ENCODE data around the gene ARL2BP. TPM values are rescaled to one million over a fixed set of nuclear protein-coding genes. Genes with fewer than 3 reads are reported as not detected.
A peak's percentile ranks its signal among the peaks of the same experiment; 100 is the strongest.

The ARL2BP gene
- total RNA-seq (2011; cell fraction: chromatin; rRNA removed; ENCODE audit: low replicate concordance): 7.3 and 7.4 TPM in 2 replicates
- total RNA-seq (2011; cell fraction: nucleolus; rRNA removed): 6.1 and 6.7 TPM in 2 replicates
- 9.8 and 13.2 TPM in 2 replicates for total RNA-seq (2011; cell fraction: nucleoplasm; rRNA removed)
- total RNA-seq (2014; rRNA removed) (24.5 and 28.0 TPM in 2 replicates), total RNA-seq (2014; rRNA removed; fragmentation: Illumina TruSeq; extraction: Trizol) (33.9 and 34.6 TPM in 2 replicates), total RNA-seq (2015; rRNA removed; fragmentation: Illumina TruSeq; extraction: Trizol) (33.2 and 36.7 TPM in 2 replicates), total RNA-seq (2021) (27.2 and 30.8 TPM in 2 replicates), polyA plus RNA-seq (2011; rRNA removed) (41.8 and 49.8 TPM in 2 replicates), polyA plus RNA-seq (2014; fragmentation: Illumina TruSeq; extraction: Trizol) (33.1 and 38.3 TPM in 2 replicates), polyA plus RNA-seq (2014; fragmentation: Nextera tagmentation; extraction: Ambion mirVana) (10 to 100 TPM; 16.7 to 17.1 TPM), polyA plus RNA-seq (2014; rRNA removed) (20.3 and 23.1 TPM in 2 replicates), polyA minus RNA-seq (2011; rRNA and poly(A)+ RNA removed) (37.9 and 40.7 TPM in 2 replicates), Bru-seq, nascent RNA (percentile 77 among the genes with signal in this experiment), BruChase-seq, experiment 1, labeled RNA remaining after a 2-hour chase (percentile 77 among the genes with signal in this experiment), BruChase-seq, experiment 2, labeled RNA remaining after a 6-hour chase (percentile 81 among the genes with signal in this experiment)
- 32.7 and 45.1 TPM in 2 replicates for polyA plus RNA-seq (2011; cell fraction: cytosol; rRNA removed)
- polyA plus RNA-seq (2011; cell fraction: nucleus; rRNA removed): 13.7 and 20.4 TPM in 2 replicates
- 29.7 and 37.4 TPM in 2 replicates for polyA plus RNA-seq (2012)
- 19.5 and 24.3 TPM in 2 replicates for polyA minus RNA-seq (2011; cell fraction: cytosol; rRNA and poly(A)+ RNA removed)
- polyA minus RNA-seq (2011; cell fraction: nucleus; rRNA and poly(A)+ RNA removed): 3.8 and 7.4 TPM in 2 replicates
- long read RNA-seq, experiment 1, transcript ARL2BP-201 (6 exons, 2,130 nt): major isoform, 81 of 97 reads
- long read RNA-seq, experiment 1, partial matches to known transcripts: 1 of 97 reads
- long read RNA-seq, experiment 1, other reads (novel, unspliced or antisense): 14 of 97 reads
- long read RNA-seq, experiment 2, transcript ARL2BP-201 (6 exons, 2,130 nt): major isoform, 34 of 63 reads
- long read RNA-seq, experiment 2, partial matches to known transcripts: 25 of 63 reads
- long read RNA-seq, experiment 2, other reads (novel, unspliced or antisense): 4 of 63 reads
- long read RNA-seq, experiment 3, transcript ARL2BP-201 (6 exons, 2,130 nt): major isoform, 18 of 20 reads
- long read RNA-seq, experiment 3, partial matches to known transcripts: 0 of 20 reads
- long read RNA-seq, experiment 3, other reads (novel, unspliced or antisense): 2 of 20 reads

GRCh38 chr16:57244767-57245471 lies at the start of gene ARL2BP:
TSS of gene ARL2BP (plus strand) at chr16:57245259. CDS start at chr16:57245368, 109 bp downstream.
- intact Hi-C loops (cut with micrococcal nuclease) (loop anchor here (1.0 kb wide), 1 partner anchor 55 kb away; no protein-coding TSS in a partner anchor), in situ Hi-C loops (cut with MboI) (no loop called here)
- Histone ChIP-seq H3K9me3 (replicated peaks; ENCODE audit: control insufficient read depth, insufficient read depth, low read depth, low read length) (no peaks in the 10 kb centered on the region), H2AFZ (ENCODE audit: low read depth, low read length) (peak within 1 kb of the TSS; percentile 86), H3K36me3 (ENCODE audit: control insufficient read depth, insufficient read depth, low read length) (peaks cover 17% of the 10 kb centered on the region; the same call in 2 of the 3 replicates), H3K4me1 (replicated peaks in 1 of 2; ENCODE audit: control insufficient read depth in 2 of 2, insufficient read depth in 2 of 2, low read length in 2 of 2) (peaks cover 7 to 8% of the 10 kb centered on the region in 2 experiments; a peak in 4 of 5 replicates), H3K79me2 (ENCODE audit: control insufficient read depth, insufficient read depth, low read length) (peaks cover 9% of the 10 kb centered on the region; the same call in 2 of the 3 replicates), H3K27me3 (ENCODE audit: control insufficient read depth in 2 of 2, insufficient read depth in 2 of 2, low read length in 2 of 2) (no peaks in the 10 kb centered on the region), H3K4me2 (ENCODE audit: insufficient read depth, low read length) (peak within 1 kb of the TSS; percentile 76), H3K27ac (ENCODE audit: extremely low read depth, low read depth, low read length) (peak within 1 kb of the TSS; percentile 79), H4K20me1 (replicated peaks; ENCODE audit: control insufficient read depth, insufficient read depth, low read length) (no peaks in the 10 kb centered on the region), H3K9ac (ENCODE audit: insufficient read depth in 1 of 2, low read depth in 2 of 2, low read length in 2 of 2) (peak within 1 kb of the TSS; percentile 81 to 95), H3K4me3 (peak within 1 kb of the TSS; percentile 84), H3K9me1 (ENCODE audit: control insufficient read depth, insufficient read depth, low read length) (no peaks in the 10 kb centered on the region)
- CTCF ChIA-PET (ENCODE audit: low intra/inter-chr PET ratio): no interaction called here
- no TSS peak for BruUV-seq (replicated peaks)
- WGBS (ENCODE audit: insufficient coverage, low coverage, missing lambda C conversion rate): under 1% methylated on average over 57 of the region's 77 CpGs
- POLR2A ChIA-PET: interaction anchor here (0.9 to 1.8 kb wide), 10 partner anchors 14 to 192 kb away, joined by 3 to 8 read pairs (median 4); partner anchors contain the start of genes PSME3IP1 and RSPRY1
- peak; percentile 99 for FAIRE-seq
- ATAC-seq: peak; percentile 98
- peak; percentile 97 to 100 (median 100) for DNase-seq (ENCODE audit: extremely low read depth in 1 of 4, low spot score in 3 of 4)
- no peak for TF ChIP-seq ZBTB12 (CRISPR knock-in tag; IDR thresholded peaks at IDR 0.05)
- peak in 1 of 2 experiments; percentile 54; a peak in 1 of 4 replicates for TF ChIP-seq CSDE1 (IDR thresholded peaks at IDR 0.05)
- no peak for TF ChIP-seq HNRNPK (IDR thresholded peaks at IDR 0.05; ENCODE audit: low read depth, low read length, poor library complexity, severe bottlenecking)
- TF ChIP-seq XRCC4 (IDR thresholded peaks at IDR 0.05; ENCODE audit: extremely low read depth, insufficient read depth, insufficient read length): no peak
- TF ChIP-seq ILF3 (IDR thresholded peaks at IDR 0.05; ENCODE audit: borderline replicate concordance): no peak
- peak; percentile 65; the same call in 1 of the 2 replicates for TF ChIP-seq RB1 (IDR thresholded peaks at IDR 0.05; ENCODE audit: low read depth)
- no peak for TF ChIP-seq ZNF445 (CRISPR knock-in tag; IDR thresholded peaks at IDR 0.05; ENCODE audit: low read depth)
- no peak for TF ChIP-seq ZNF655 (CRISPR knock-in tag; IDR thresholded peaks at IDR 0.05)
- no peak for TF ChIP-seq POLR2AphosphoS2 (IDR thresholded peaks at IDR 0.05; ENCODE audit: low read length)
- no peak; the same call in 1 of the 2 replicates for TF ChIP-seq SMAD3 (CRISPR knock-in tag; conservative IDR thresholded peaks at IDR 0.05)
- peak; percentile 92 for TF ChIP-seq HNRNPLL (IDR thresholded peaks at IDR 0.05; ENCODE audit: low read depth, low read length, poor library complexity, severe bottlenecking)
- peak; percentile 78 for TF ChIP-seq FIP1L1 (IDR thresholded peaks at IDR 0.05; ENCODE audit: low read depth, low read length, poor library complexity, severe bottlenecking)
- TF ChIP-seq PHF20 (IDR thresholded peaks at IDR 0.05; ENCODE audit: partially characterized antibody): peak; percentile 51

All from K562 (cell line).